ENCODE data around the gene C2.

C2 gene

DNA sequence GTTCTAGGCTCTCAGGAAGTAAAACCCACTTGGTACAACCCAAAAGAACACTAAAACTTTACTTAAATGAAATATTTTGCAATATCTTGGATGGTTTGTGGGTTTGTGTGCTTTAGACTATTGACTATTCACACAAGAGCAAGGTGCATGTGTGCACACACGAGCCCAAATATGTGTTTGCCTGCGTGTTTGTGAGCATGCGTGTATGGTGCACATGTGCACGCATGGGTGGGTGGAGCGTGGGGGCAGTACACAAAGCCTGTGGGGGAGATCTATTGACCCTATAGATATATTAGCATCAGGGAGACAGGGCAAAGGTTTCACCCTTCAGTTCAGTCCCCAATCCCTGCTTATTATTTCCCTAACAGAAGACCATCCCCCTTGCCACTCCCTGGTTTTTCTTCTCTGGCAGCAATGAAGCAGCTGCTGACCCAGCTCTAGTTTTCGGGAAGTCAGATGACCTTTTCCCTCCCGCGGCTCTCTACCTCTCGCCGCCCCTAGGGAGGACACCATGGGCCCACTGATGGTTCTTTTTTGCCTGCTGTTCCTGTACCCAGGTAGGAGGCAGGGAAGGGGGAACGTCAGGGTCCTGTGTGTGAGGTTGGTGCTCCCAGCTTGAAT, at the start of gene C2:
Gene C2, plus strand, starts transcription at position 476 of the 621 bp plus-strand sequence. Its CDS starts 36 bp downstream, at position 512.
- no peak for ATAC-seq
- no peak for DNase-seq
- H3K9me3 Mint-ChIP-seq, result no peaks in the 10 kb centered on the region
- H3K36me3 Mint-ChIP-seq (ENCODE audit: low read depth), result no peaks in the 10 kb centered on the region
- no peak within 1 kb of the TSS for H3K27ac Mint-ChIP-seq
- H3K4me1 Mint-ChIP-seq, result no peaks in the 10 kb centered on the region
- H3K4me3 Mint-ChIP-seq, result no peak within 1 kb of the TSS
- H3K27me3 Mint-ChIP-seq, result no peaks in the 10 kb centered on the region

DNA sequence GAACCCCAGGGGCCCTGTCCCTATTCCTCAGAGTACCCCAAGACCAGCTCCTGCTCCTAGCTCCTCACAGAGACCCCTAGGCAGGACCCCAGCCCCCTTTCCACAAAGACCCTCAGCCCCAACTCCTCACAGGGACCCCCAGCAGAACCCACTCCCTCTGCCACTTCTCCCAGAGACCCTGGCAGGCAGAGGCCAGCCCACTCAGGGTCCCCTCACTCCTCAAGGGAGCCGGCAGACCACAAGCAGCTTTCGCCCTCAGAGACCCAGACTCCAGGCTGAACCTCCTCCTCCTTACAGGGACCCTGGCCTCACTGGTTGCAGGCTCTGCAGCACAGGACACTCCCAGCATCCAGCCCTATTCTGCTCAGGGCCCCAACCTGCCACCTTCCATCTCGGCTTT, 49.3 kb upstream of the C2 start:
- Mint-ChIP-seq H3K36me3 (ENCODE audit: low read depth) (peaks cover 11% of the 10 kb centered on the region), H3K4me3 (no peak overlapping the region), H3K27me3 (no peaks in the 10 kb centered on the region), H3K4me1 (no peaks in the 10 kb centered on the region), H3K27ac (no peak overlapping the region), H3K9me3 (no peaks in the 10 kb centered on the region)
- no peak for ATAC-seq
- no peak for DNase-seq

DNA sequence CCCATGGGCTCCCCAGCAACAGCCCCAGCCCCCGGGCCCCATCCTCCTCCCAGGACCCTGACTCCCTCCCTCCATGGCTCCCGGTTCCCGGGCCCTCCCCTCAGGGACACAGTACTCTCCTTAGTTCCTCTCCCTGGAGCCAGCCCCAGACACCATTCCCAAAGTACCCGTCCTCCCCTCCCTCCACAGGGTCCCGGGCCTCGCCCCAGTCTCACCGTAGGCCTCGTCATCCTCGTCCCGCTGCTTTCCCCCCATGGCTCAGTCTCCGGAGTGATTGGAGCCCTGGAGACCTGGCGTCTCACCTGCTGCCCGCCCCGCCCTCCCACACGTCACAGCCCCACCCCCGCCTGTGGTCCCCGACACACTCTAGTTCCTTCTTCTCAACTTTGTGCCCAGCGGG, 48.8 kb upstream of the C2 start, which contains the start of gene SLC44A4:
Gene SLC44A4, minus strand, starts transcription at position 272 of the 400 bp plus-strand sequence. Its CDS starts 17 bp downstream, at position 255.
- Mint-ChIP-seq H3K27ac (no peak within 1 kb of the TSS), H3K36me3 (ENCODE audit: low read depth) (peaks cover 11% of the 10 kb centered on the region), H3K9me3 (no peaks in the 10 kb centered on the region), H3K27me3 (no peaks in the 10 kb centered on the region), H3K4me3 (no peak within 1 kb of the TSS), H3K4me1 (no peaks in the 10 kb centered on the region)
- no peak for DNase-seq
- ATAC-seq, result no peak

DNA sequence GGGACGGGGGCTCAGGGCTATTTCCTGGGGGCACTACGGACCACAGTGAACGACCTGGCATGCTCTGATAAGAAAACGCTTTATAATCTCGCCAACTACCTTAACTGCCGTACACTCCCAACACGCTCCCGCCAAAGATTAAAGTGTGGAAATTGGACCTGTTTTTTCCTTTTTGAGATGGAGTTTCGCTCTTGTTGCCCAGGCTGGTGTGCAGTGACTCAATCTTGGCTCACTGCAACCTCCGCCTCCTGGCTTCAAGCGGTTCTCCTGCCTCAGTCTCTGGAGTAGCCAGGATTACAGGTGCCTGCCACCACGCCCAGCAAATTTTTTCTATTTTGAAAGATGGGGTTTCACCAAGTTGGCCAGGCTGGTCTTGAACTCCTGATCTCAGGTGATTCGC, 48.4 kb upstream of the C2 start:
- Mint-ChIP-seq H3K4me1 (no peaks in the 10 kb centered on the region), H3K27ac (no peak overlapping the region), H3K4me3 (no peak overlapping the region), H3K9me3 (no peaks in the 10 kb centered on the region), H3K36me3 (ENCODE audit: low read depth) (peaks cover 11% of the 10 kb centered on the region), H3K27me3 (no peaks in the 10 kb centered on the region)
- DNase-seq (no peak), ATAC-seq (no peak)

DNA sequence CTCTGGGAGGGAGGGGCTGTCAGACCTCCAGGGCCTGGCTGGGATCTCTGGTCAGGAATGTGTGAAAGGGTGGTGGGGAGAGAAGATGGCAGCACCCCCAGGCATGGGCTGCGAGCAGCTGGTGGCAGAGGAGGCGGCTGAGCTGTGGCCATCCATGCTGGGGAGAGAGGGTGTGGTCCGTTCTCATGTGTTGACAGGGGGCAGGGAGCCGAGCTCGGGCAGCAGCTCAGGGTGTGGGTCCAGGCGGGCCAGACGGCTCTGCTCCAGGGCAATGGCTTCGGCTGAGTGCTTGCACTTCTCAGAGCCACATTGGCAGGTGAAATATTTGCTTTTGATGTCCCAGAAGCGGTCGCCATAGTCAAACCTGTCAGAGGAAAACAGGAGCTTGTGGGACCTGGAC, 47.6 kb upstream of the C2 start:
- no peak for DNase-seq
- Mint-ChIP-seq H3K27me3 (no peaks in the 10 kb centered on the region), H3K9me3 (no peaks in the 10 kb centered on the region), H3K27ac (no peak overlapping the region), H3K4me1 (no peaks in the 10 kb centered on the region), H3K4me3 (no peak overlapping the region), H3K36me3 (ENCODE audit: low read depth) (peaks cover 11% of the 10 kb centered on the region)
- no peak for ATAC-seq

DNA sequence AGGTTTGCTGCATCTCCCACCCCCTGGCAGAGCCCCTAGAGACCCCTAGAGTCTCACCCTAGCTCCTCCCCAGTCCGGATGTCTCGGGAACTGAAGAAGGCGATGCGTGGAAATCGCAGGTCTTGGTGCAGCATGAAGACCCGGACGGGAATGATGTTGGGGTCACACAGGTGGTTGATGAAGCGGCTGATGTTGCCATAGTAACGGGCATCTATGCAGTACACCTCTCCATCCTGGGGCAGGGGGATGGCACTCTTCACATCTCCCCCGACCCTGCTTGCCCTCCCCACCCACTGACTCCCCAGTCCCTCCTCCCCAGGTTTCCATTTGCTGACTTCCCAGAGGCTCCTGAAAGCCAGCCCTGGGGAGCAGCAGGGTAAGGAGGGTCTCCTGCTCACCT, 46.9 kb upstream of the C2 start:
- Mint-ChIP-seq H3K27ac (no peak overlapping the region), H3K36me3 (ENCODE audit: low read depth) (peaks cover 13% of the 10 kb centered on the region), H3K4me3 (no peak overlapping the region), H3K9me3 (no peaks in the 10 kb centered on the region), H3K4me1 (no peaks in the 10 kb centered on the region), H3K27me3 (no peaks in the 10 kb centered on the region)
- DNase-seq, result no peak
- ATAC-seq, result no peak

DNA sequence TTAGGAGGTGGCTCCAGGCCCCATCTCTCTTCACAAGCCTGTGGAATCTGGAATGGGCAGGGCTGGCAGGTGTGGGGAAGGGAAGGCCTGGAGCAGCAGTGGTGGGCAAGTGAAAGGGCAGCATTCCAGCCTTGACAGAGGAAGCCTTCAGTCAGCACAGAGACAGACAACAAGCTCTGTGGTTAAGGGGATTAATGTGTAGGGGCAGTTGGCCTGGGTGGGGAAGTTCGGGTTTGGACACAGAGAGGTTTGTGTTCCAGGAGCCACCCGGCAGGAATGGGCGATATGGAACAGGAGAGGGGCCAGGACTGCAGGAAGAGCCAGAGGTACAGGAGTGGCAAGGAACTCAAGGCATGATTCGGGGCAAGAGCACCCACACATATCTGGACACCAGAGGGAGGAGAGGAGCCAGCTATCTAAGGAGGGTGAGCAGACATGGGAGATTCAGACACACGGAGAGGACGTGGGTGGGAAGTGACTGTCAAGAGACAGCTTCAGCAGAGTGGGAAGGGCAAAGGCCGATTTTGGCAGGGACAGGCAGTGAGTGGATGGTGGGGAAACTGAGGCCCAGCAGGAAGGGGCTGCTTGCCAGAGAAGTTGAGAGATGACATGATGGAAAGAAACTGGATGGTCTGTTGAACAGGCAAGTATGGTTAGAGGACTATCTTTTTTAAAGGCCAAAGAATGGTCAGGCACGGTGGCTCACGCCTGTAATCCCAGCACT, 46.2 kb upstream of the C2 start:
- peaks cover 18% of the 10 kb centered on the region for H3K36me3 Mint-ChIP-seq (ENCODE audit: low read depth)
- ATAC-seq (no peak), DNase-seq (no peak)
- H3K9me3 Mint-ChIP-seq, result no peaks in the 10 kb centered on the region
- no peaks in the 10 kb centered on the region for H3K4me1 Mint-ChIP-seq
- no peak overlapping the region for H3K4me3 Mint-ChIP-seq
- peak overlapping the region; percentile 35 for H3K27ac Mint-ChIP-seq
- H3K27me3 Mint-ChIP-seq, result no peaks in the 10 kb centered on the region

DNA sequence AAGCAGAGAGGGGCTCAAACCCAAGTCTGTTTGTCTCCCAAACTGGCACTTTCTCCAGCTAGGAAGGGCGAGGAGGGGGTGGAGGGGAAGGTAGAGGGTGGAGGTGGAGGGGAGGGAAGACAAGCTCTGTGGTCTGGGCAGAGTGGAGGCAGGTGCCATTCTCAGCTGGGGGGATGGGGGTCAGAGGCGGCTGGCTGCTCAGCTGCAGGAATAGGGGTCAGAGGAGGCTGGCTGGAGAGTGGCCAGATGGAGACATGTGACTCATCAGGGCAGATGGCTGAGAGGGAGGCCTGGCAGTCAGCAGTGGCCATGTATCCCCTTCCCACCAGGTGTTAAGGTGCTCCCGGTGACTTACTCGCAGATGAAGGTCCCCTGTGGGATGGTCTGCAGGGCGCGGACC, 45.2 kb upstream of the C2 start:
- H3K9me3 Mint-ChIP-seq, result no peaks in the 10 kb centered on the region

DNA sequence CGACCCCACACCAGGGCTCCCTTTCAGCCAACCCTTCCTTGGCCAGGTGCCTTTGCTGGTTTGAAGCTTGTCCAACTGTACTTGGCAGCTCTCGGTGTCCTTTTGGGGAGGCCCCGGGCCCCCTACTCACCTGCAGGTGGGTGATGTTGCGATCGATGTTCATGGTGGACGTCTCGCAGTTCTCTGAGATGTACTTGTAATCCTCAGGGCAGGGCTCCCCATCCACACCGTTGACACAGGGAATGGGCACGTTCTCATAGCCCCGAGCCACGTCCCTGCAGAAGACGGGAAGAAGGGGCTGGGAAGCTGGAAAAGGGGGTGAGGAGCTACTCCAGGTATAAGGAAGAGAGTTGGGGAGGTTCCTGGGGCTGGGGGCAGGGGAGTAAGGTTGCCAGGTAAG, 43.8 kb upstream of the C2 start:
- H3K36me3 Mint-ChIP-seq (ENCODE audit: low read depth), result peaks cover 24% of the 10 kb centered on the region
- H3K27ac Mint-ChIP-seq, result no peak overlapping the region

More for the DNA sequence above, 45.2 kb upstream of the C2 start:
- Mint-ChIP-seq H3K4me3 (no peak overlapping the region), H3K27me3 (no peaks in the 10 kb centered on the region), H3K4me1 (no peaks in the 10 kb centered on the region), H3K27ac (no peak overlapping the region), H3K36me3 (ENCODE audit: low read depth) (peaks cover 21% of the 10 kb centered on the region)
- ATAC-seq (no peak), DNase-seq (no peak)

DNA sequence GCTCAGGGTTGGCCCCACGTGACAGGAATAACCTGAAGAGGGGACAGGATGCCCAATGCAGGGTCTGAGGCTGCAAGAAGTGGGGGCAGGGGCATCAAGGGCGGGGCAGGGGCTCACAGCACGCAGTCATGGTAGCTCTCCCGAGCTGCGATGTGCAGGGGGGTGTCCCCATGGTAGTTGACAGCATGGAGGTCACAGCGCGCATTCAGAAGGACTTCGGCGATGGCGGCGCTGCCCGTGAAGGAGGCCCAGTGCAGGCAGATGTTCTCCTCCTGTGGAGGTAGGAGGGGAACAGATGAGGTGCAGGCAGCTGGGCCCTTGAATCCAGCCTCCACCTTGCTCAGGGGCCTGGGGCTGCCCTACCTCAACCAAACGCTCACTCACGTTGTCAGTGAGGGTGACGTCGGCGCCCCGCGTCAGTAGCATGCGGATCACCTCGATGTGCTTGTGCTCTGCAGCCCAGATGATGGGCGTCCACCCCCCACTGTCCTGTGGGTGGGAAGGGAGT, 42.9 kb upstream of the C2 start:
- Mint-ChIP-seq H3K4me1 (no peaks in the 10 kb centered on the region), H3K4me3 (no peak overlapping the region), H3K27ac (no peak overlapping the region), H3K36me3 (ENCODE audit: low read depth) (peaks cover 26% of the 10 kb centered on the region), H3K27me3 (no peaks in the 10 kb centered on the region), H3K9me3 (no peaks in the 10 kb centered on the region)
- no peak for DNase-seq
- no peak for ATAC-seq

More for the DNA sequence above, 43.8 kb upstream of the C2 start:
- no peaks in the 10 kb centered on the region for H3K9me3 Mint-ChIP-seq
- H3K4me1 Mint-ChIP-seq, result no peaks in the 10 kb centered on the region
- no peak for DNase-seq
- no peaks in the 10 kb centered on the region for H3K27me3 Mint-ChIP-seq
- H3K4me3 Mint-ChIP-seq, result no peak overlapping the region
- ATAC-seq, result no peak

DNA sequence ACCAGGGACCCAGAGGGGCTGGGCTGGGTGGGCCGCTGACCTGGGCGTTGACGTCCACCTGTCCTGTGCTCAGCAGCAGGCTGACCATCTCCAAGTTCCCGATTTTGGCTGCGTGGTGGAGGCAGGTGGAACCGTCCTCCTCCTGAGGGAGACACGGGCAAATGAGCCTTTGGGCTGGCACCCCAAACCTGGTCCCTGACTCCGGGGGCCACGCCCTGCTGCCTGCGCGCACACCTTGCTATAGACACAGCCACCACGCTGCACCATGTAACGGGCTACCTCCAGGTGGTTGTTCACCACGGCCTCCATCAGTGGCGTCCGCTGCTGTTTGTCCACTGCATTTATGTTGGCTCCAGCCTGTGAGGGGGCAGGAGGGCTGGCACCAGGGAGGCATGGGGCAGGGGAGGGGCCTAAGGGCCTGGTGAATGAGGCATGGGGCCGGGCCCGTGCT, 41.0 kb upstream of the C2 start:
- Mint-ChIP-seq H3K36me3 (ENCODE audit: low read depth) (peaks cover 29% of the 10 kb centered on the region), H3K4me3 (no peak overlapping the region), H3K9me3 (no peaks in the 10 kb centered on the region), H3K27ac (no peak overlapping the region), H3K27me3 (no peaks in the 10 kb centered on the region), H3K4me1 (no peaks in the 10 kb centered on the region)
- ATAC-seq (no peak), DNase-seq (no peak)

DNA sequence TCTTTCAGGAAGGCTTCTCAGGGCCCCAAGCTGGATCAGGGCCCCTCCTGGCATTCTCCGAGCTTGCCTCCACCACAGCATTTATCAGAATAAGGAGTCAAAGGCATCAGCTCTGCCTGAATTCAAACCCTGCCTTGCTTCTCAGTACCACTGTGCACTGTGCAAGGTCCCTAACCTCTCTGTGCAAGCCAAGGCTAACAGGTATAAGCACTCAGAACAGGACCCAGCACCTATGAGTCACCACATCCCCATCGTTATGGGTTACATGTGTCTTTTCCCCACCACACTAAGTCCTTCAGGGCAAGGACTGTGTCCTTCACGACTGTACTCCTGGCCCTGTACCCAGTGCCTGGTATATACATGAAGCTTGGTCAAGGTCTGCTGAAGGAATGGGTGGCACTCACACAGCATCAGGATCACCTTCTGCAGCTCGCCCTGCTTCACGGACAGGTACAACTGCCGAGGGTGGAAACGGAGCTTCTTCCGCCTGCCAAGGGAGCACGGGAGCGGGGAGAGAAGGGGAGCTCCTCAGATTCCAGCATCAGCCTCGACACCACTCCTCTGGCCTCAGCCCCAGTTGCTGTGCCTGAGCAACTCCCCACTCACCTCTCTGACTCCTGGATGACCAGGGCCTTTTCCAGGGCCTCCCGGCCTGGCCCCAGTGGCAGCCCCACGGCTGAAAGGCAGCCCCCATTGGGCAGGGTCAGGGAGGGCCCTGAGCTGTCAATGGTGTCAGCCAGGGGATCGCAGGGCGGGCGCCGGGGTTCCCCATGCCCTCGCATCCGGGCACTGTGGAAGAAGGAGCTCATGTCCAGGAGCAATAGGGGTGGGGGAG, 40.1 kb upstream of the C2 start:
- H3K9me3 Mint-ChIP-seq, result no peaks in the 10 kb centered on the region
- H3K27ac Mint-ChIP-seq, result no peak overlapping the region
- ATAC-seq (peak; percentile 38), DNase-seq (no peak)
- peaks cover 31% of the 10 kb centered on the region for H3K36me3 Mint-ChIP-seq (ENCODE audit: low read depth)
- H3K4me1 Mint-ChIP-seq, result no peaks in the 10 kb centered on the region
- no peak overlapping the region for H3K4me3 Mint-ChIP-seq
- H3K27me3 Mint-ChIP-seq, result no peaks in the 10 kb centered on the region

DNA sequence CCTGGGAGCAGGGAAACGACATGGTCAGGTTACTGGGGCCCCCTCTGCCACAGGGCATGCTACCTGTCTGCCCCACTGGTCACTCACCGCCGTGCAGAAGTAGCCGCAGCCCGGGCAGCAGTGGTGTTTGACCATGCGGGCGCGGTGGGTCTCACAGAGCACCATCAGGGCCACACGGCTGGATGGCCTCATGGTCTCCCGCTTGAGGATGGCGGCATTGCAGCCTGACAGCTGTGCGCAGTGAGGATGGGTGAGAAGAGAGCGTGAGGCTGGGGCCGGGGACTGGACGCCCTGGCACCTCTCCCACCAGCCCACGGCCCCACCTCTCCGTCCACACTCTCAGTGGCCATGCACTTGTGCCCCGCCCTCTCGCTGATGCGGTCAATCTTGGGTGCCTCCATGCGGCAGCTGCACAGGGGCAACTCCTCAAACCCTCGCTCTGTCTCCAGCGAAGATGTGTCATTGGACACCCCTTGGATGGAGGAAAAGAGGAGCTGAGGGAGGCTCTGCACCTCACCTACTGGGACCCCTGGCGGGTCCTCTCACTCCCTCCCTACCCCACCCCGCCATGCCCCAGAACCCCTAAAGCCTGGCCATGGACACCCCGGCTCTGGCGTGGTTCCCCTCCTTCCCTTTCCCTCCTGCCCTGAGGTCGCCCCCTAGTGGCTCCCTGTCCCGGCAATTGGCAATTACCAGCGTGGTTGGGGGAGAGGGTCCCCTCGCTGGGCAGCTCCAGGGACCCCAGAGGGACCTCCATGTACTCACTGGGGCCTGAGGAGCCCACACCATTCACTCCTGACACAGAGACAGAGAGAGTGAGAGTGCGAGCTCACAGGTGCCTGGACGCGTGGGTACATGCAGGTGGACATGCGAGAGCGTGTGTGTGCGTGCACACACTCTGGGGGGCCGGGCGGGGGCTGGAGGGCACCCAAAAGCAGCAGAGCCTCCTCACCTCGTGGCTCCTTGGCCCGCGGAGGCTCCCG, 39.0 kb upstream of the C2 start:
- H3K4me3 Mint-ChIP-seq, result no peak overlapping the region
- H3K27me3 Mint-ChIP-seq, result no peaks in the 10 kb centered on the region
- H3K9me3 Mint-ChIP-seq, result no peaks in the 10 kb centered on the region
- ATAC-seq (no peak), DNase-seq (peak; percentile 69)
- peaks cover 37% of the 10 kb centered on the region for H3K36me3 Mint-ChIP-seq (ENCODE audit: low read depth)
- no peaks in the 10 kb centered on the region for H3K4me1 Mint-ChIP-seq
- H3K27ac Mint-ChIP-seq, result no peak overlapping the region
